Measurements from ENCODE around the gene DUSP22.
"Not testable (repeated sequence)": the region's sequence is repeated elsewhere in the genome, so short reads cannot be mapped to it uniquely, and the experiment has no call there.

Gene DUSP22

GRCh38 chr6:377641-378020 is 85.3 kb downstream of the DUSP22 start:
- DNase-seq (ENCODE audit: low read depth in 4 of 4, low spot score in 1 of 4) = not testable (repeated sequence)

GRCh38 chr6:378090-378957 is 86.0 kb downstream of the DUSP22 start:
- no peak for DNase-seq (ENCODE audit: low read depth in 4 of 4, low spot score in 1 of 4)

DNA sequence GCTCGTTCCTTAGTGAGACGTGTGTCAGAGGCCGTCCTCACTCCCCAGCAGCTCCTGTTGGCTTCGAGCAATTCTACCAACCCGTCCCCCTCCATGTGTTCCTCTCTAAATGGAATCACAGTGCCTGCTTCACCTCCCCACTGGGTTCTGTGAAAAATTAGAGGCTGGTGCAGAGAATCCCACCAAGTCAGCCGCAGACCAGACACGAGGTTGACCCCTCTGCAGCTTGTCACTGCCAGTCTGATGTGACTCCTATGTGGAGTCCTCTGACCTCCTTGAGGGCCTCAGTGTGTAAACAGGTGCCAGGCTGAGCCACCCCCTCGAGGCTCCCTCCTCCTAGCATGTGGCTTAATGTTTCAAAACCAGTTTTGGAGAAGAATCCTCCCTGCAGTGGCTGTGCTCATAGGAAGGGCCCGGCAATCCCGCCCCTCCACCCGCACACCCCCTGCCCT is 86.7 kb downstream of the DUSP22 start:
- no peak for DNase-seq (ENCODE audit: low read depth in 4 of 4, low spot score in 1 of 4)

DNA sequence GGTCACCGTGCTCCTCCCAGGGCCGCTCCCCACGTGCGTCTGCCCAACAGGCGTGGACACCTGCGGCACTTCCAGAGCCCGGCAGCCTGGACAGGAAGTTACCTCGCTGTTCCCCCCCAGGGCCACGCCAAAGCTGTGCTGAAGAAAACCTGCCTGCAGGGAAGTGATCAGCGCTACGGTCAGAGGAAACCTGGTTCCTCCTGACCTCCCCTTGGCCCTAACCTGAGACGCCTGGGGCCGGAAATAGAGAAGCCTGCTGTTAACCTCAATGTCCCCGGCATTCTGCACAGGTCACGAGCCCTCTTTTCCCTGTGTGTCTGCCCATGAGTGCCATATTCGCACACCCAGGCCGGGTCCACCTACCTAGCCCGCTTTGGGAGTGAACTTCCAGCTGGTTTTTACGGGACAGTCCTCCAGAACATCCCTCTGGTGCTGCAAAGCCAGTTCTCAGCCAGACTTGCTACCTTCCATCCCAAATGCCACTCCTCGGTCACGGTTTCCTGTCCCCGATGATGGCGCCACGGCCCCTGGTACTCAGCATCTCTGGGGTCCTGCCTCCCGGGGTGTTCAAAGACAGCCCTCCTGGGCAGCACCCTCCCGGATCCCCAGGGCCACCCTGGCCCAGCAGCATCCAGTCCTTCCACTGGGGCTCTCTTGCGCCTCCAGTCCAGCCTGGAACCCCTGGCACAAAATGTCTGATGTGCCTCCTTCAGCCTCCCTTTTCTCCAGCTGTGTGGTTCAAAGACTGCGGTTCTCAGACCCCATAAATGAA is 87.3 kb downstream of the DUSP22 start:
- no peak for DNase-seq (ENCODE audit: low read depth in 4 of 4, low spot score in 1 of 4)

DNA sequence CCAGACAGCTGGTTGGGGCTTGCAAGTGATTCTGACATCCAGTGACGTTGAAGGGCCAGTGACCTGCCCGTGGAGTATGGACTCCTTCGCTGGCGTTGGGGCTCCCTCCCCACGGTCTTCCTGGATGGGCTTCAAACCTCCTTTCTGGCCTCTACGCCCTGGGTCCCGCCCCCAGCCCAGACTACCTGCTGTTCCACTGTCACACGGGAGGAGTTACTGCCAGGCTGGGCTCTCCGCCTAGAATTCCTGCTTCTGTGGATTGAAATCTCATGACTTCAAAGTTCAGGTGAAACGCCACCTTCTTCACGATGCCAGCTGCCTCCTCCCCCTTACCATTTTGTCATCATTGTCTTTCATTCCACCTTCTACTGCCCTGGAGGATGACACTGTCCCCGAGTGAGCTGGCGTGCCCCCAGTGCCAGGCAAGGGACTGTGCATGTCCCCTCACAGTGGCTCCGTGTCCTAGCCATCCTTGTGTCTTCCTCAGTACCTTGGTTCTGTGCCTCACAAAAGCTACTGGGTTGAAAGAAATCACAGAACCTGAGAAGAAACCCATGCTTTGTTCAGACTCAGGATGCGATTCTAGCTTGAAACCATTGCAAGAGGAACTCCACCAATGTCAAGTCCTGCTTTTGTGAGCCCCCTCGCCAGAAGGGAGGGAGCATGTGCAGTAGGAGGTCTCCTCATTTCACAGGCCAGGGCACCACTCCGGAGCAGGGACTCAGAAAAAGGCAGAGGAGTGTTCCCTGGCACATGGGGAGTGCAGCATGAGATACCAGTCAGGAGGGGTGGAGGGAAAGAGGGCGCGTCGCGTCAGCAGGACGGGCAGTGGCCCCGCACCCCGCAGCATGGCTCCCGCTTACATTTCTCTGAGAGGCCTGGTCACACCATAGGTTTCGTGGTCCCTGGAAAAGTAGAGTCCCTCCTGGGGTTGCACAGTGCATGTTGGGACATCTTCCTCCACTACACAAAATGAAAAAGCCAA is 88.2 kb downstream of the DUSP22 start:
- no peak for DNase-seq (ENCODE audit: low read depth in 4 of 4, low spot score in 1 of 4)

DNA sequence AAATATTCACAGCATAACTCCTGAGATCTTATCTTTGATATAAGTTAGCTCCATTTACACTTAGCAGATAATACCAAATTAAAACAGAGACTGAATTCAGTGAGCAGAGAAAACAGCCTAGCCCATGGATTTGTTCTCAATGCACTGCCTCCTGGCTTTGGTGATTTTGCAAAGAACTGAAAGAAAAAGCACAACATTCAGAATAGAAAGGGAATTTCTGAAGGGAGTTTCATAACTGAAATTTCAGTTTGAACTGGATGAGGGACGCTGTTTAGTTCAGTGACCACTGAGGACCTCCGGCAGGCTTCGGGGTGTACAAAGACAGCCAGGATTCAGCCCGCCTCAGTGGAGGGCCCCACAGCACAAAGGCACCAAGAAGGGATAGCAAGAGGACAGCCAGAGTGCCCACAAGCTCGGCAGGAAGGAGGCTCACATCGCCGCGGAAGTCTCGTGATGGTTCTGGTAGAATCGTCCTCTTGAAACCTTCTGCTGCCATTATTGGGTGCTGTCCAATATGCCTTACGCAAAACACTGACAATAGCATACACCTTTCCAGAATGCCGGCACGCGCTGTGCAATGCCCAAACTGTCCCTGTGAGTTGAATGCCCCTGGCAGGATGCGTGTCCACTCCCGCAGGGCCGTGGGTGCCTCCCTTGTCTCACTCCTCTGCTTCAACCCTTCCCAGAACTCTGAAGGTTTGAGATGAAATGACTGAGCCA is 89.6 kb downstream of the DUSP22 start:
- no peak for DNase-seq (ENCODE audit: low read depth in 4 of 4, low spot score in 1 of 4)

- no peak for DNase-seq (ENCODE audit: low read depth in 4 of 4, low spot score in 1 of 4)
Measured at GRCh38 chr6:382883-383810, 90.9 kb downstream of the DUSP22 start.

DNA sequence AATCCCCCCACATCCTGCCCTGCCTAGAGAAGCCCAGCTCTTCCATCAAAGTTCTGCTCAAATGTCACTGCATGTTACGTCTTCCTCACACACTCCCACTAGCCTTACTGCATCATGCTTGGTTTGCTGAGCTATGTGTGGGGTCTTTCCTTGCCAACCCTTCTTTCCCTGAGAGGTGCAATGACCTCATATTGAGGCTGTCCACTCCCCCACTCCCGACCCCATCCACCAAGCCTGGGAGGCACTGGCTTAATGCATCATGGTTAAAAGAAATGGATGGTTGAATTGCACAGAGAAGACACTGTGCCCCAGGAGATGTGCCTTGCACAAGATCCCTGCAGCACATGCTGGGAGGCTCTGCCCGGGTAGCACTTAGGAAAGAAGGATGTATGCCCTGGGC is 91.6 kb downstream of the DUSP22 start:
- no peak for DNase-seq (ENCODE audit: low read depth in 4 of 4, low spot score in 1 of 4)

DNA sequence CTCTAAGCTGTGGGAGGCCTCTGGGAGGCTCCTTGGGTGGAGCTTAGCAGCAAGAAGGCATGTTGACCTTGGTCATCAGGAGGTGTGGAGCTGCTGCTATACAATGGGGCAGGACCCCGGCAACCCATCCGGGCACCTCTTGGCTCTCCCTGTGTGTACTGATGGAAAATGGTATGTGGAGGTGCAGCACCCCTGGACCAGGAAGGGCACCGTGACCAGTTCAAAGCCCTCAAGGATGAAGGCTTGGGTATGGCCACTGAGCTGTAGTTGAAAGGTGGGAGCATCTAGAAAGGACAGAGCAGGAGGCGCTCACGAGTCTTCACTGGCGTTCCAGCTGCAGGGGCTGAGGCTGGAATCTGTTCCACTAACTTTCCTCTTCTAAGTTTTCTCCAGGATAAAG is 92.6 kb downstream of the DUSP22 start:
- DNase-seq (ENCODE audit: low read depth in 4 of 4, low spot score in 1 of 4) = no peak

- no peak for DNase-seq (ENCODE audit: low read depth in 4 of 4, low spot score in 1 of 4)
Measured at GRCh38 chr6:385614-386013, 93.3 kb downstream of the DUSP22 start.

GRCh38 chr6:386688-387266 is 94.5 kb downstream of the DUSP22 start:
- DNase-seq (ENCODE audit: low read depth in 4 of 4, low spot score in 1 of 4) = no peak

DNA sequence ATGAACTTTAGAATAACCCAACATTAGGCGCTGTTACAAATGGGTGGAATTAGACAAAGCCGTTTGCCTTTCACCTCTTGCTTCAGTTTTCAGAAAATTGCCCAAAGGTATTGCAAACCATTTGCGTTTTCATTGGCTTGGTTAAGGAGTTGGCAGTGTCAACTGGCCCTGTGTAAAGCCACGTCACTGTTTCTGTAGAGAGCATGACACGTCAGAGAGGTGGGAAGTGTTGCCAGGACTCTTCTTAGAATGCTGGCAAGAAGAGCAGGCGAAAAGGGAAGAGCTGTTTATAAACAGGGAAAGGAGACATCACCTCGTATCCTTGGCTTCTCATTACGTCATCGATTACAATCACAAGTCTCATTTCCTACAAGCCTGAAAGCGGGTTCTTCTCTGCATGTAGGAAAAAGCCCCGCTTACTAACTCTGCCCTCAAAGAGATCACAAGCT is 95.0 kb downstream of the DUSP22 start:
- no peak for DNase-seq (ENCODE audit: low read depth in 4 of 4, low spot score in 1 of 4)

DNA sequence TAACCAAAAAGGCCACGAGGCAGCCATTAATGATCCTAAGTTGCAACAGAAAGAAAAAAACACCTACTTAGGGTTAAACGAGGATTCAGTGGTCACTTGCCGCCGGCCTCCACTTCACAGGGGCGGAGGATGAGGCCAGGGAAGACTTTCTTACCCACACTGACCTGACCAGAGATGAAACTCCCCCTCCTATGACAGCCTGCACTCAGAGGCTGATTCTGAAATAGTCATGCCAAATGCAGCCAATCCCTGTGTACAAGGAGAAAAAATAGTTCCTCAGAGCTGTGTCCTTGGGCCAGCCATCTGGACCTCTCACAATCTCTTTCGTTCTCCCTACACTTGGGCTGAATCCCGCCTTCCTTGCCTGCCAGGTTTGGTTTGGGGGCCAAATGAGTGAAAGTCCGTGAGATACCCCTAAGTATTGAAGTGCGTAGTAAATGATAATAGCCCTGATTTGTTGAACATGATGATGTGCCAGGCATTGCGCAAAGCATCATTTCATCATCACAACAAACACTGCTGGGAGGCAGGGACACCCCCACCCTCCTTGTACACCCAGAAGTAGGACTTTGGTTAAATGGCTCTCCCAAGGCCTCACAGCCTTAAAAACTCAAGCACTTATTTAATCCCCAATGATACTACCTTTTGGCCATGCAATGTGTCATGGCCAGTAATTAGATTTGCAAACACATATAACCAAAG is 96.1 kb downstream of the DUSP22 start:
- DNase-seq (ENCODE audit: low read depth in 4 of 4, low spot score in 1 of 4) = no peak

DNA sequence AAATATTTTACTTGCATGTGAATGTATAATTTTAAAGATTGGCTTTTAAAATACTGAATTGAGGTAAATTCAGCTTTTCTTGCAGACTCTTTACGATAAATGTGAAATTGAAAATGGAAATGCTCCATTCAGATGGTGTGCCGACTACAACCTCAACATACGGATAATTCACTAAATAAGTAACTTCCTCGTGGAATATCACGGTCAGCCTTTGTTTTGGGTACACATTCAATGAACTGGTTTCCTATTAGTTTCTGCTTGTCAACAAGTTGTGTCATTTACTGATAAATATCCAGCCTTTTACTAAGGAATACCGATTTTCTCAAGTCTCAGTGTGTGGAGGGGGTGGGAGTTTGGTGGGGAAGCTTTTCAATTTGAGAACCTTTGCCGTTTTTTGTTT is 96.9 kb downstream of the DUSP22 start:
- DNase-seq (ENCODE audit: low read depth in 4 of 4, low spot score in 1 of 4) = no peak

DNA sequence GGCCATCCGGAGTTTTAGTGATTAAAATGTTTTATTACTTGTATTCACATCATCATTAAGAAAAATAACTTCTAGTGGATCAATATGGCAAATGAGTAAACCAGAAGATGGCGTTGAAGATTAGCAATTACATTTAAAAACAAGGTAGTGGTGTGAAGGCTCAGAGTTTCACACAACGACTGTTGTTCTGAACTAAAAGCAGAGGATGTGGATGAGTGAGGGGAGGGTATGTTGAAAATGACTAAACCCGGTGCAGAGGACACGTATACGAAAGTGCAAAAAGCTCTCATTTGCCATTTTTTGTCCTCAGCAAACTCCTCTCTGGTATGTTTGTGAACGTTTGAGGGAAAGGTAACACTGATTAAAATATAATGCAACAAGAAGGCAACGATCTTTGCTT is 97.3 kb downstream of the DUSP22 start:
- no peak for DNase-seq (ENCODE audit: low read depth in 4 of 4, low spot score in 1 of 4)

DNA sequence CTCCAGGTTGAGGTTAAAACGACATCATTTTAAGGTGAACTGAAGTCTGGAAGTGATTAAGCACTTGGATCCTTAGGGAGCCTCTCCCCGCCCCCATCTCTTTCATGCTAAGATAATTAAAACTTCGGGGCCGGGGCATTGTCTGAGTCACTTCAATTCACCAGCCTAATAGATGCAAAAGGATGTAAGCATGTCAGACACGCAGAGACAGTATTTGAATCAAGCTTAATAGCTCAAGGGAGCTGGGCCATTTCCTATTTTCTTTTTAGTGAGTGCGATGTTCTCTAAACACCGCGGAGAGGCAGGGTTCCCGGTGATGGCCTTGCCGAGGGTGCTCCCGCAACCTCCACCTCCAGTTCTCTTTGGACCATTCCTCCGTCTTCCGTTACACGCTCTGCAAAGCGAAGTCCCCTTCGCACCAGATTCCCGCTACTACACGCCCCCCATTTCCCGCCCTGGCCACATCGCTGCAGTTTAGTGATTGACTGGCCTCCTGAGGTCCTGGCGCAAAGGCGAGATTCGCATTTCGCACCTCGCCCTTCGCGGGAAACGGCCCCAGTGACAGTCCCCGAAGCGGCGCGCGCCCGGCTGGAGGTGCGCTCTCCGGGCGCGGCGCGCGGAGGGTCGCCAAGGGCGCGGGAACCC is 98.7 kb downstream of the DUSP22 start:
- no peak for DNase-seq (ENCODE audit: low read depth in 4 of 4, low spot score in 1 of 4)

DNA sequence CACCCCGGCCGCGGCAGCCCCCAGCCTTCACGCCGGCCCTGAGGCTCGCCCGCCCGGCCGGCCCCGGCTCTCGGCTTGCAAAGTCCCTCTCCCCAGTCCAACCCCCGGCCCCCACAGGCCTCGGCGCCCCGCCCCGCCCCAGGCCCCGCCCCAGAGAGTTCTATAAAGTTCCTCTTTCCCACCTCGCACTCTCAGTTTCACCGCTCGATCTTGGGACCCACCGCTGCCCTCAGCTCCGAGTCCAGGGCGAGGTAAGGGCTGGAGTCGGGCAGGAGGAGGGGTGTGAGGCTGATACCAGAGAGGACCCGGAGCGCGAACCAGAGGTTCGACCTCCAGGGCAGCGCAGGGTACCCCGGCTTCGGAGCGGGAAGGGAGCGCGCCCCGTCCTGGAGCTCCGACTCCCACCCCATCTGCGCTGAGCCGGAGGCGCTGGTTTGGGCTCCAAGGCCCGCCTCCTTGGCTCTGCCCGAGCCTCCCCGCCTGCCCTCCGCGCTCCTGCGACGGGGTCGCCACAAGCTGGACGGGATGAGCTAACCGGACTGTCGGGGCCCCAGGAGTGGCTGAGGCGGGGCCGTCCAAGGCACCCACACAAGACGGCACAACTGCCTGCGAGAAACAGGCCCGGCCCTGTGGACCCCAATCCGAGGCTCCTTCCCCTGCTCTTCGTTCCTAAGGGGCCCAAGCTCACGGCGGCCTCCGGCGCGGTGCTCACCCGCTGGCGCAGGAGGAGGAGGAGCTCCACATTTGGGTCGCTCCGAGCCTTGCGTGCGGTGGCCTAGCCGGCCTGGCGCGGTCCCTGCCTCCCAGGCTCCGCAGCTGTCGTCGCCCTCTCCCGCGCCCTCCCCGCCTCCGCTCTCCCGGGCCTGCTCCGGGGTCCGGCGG is 99.5 kb downstream of the DUSP22 start, which contains the start of gene IRF4:
Gene IRF4 (plus strand): TSS at position 194 of the 882 bp plus-strand sequence. CDS start 1,401 bp downstream, outside the sequence.
- DNase-seq (ENCODE audit: low read depth in 4 of 4, low spot score in 1 of 4) = peak in 3 of 4 experiments; percentile 67 to 72 (median 70)
